ENCODE measurements around the gene CMSS1. TPM values are rescaled to one million over a fixed set of nuclear protein-coding genes. Genes with fewer than 3 reads are reported as not detected.

CMSS1 gene
- total RNA-seq, 1 experiment from 2014 or later: 59.1 TPM

- no peak for DNase-seq (ENCODE audit: low read depth)
Measured at GRCh38 chr3:100136921-100137320, 319.3 kb downstream of the CMSS1 start.

DNA sequence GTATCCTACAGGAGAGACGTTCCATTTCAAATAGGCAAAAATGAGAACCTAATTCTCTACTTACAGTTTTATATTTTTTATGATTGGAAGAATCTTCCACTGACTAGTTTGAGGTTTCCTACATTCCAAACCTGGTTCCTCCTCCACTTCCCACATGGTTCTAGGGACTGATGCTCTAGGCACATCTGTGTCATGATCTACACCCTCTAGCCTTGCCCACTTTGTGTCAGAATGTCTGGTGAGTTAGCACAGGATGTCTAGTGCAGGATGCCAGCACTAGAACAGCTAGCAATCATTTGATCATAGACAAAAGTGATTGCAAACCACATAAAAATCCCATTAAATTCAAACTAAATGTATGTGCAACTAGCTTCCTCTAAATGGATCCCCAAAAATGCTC lies 323.3 kb downstream of the CMSS1 start:
- no peak for DNase-seq (ENCODE audit: low read depth)

DNA sequence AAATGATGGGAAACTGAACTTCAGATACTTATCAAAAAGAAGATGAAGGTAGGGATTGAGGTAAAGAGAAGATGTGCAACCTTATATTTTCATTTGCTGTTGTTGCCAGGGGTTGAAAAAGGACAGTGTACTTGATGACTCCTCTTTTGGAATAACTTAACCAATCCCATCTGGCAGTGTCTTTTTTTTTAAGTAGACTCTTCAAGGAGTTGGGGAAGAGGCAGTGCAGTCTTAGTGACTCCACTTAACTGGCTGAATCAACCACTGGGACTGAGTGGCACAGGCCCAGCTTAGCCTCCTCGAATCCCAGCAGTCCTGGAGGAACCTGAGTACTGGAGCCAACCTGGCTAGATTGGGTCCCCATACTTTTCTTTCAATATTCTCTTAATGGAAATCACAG lies 323.9 kb downstream of the CMSS1 start:
- no peak for DNase-seq (ENCODE audit: low read depth)

DNA sequence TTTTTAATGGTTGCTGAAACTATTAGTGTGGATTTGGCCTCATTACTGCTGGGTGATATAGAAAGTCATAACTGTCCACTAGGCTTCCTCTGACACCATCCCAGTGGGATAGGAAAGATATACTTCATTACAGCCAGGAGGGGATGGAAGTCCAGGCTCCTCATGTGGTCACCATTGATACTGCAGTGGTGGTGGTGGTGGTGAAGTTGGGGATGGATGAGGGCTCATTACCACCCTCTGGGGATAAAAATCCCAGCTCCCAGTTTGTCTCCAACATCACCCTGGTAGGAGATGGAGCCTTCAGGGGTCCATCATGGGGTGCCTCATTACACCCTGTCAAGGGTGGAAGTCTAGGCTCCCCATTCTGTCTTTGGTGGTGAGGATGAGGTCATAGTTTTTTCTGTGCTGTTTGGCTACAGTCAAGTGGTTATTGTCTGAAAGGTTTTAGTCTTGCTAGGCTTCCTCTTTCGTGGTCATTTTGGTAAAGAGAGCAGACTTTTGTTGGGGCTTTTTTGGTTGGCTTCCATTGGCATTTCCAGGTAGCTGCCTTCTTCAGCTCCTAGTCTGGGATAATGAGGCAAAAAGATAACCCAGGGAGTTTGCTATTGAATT lies 326.7 kb downstream of the CMSS1 start:
- no peak for DNase-seq (ENCODE audit: low read depth)

- no peak for DNase-seq (ENCODE audit: low read depth)
Measured at GRCh38 chr3:100149130-100149529, 331.5 kb downstream of the CMSS1 start.

GRCh38 chr3:100149713-100150415 lies 332.2 kb downstream of the CMSS1 start:
- no peak for DNase-seq (ENCODE audit: low read depth)

- no peak for DNase-seq (ENCODE audit: low read depth)
Measured at GRCh38 chr3:100150473-100150872, 332.8 kb downstream of the CMSS1 start.

- DNase-seq (ENCODE audit: low read depth): no peak
Measured at GRCh38 chr3:100151024-100151707, 333.5 kb downstream of the CMSS1 start.

DNA sequence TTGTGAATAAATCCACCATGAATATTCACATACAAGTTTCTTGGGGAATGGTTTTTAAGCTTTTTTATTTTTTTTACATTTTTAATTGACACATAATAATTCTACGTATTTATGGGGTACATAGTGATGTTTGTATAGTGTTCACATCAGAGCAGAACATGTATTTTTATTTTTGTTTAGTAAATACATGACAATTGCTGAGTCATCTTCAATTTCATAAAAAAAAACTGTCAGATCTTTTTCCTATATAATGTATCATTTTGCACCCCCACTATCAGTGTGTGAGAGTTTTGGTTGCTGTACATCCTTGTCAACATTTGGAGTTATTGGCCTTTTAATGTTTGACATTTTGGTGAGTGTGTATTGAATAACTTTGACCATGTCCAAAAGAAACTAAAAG lies 336.5 kb downstream of the CMSS1 start:
- no peak for DNase-seq (ENCODE audit: low read depth)

DNA sequence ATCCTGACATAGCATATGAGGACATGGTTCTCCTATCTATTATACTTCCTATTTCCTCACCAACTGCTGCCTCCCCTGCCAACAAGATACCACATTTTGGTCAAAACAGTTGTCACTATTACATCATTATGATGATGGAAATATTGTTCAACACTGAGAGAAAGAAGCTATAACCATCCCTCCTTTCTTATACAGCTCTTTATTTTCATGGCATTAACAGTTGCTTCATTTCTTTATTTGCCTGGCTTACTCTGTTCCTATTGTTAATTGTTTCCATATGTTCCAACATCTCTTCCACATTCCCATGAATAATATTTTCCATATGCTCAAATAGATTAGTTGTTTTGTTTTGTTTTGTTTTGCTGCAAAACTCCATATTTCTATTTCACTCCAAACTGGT lies 337.5 kb downstream of the CMSS1 start:
- no peak for DNase-seq (ENCODE audit: low read depth)

DNA sequence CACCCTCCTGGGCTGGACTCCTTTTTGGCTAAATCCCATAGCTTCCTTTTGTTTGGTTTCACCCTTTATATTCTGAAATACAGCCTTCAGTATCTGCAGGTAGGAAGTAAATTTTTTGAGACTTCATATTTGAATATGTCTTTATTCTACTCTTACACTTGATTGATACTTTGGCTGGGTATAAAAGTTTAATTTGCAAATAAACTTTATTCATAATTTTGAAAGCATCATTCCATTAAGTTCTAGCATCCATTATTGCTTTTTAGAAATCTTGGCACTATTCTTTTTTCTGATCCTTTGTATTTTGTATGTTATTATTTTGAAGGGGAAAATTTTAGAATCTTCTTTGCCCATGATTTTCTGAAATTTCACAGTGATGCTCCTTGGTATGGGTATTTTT lies 337.9 kb downstream of the CMSS1 start:
- no peak for DNase-seq (ENCODE audit: low read depth)

GRCh38 chr3:100157685-100158084 lies 340.0 kb downstream of the CMSS1 start:
- no peak for DNase-seq (ENCODE audit: low read depth)

GRCh38 chr3:100158918-100159330 lies 341.3 kb downstream of the CMSS1 start:
- DNase-seq (ENCODE audit: low read depth): no peak

DNA sequence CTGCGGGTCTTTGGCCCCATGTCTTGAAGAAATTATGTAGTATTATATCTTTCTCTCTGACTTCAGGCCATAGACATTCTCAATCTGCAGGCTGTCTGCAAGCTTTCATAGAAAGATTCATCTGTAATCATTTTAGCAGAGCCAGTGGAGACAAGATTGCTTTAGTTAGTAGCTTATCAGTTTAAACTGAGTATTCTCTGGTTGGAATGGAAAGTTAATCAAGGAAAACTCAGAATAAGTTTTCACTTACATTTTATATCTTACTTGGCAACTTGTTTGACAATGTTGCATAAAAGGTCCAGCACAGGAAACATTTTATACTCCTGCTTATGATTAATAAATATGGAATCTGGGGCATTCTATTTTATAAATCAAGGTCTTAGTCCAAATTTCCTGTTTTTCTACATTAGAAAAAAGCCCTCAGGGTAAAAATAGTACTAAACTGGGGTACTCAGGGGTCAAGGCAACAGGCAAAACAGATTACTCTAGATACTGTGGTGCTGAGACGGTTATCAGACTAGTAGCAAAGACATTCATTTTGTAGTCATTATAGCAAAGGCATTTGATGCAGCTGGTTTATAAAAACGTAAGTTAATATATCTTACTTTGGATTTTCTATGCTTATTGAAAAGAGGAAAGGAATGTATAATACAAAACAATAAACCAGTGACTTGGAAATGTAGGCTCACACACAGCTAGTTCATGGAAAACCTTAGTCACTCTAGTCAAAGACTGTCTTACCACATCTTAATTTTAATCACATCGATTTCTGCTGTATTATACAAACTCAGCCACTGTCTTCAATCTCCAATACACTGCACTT lies 341.9 kb downstream of the CMSS1 start:
- DNase-seq (ENCODE audit: low read depth): peak; percentile 38

DNA sequence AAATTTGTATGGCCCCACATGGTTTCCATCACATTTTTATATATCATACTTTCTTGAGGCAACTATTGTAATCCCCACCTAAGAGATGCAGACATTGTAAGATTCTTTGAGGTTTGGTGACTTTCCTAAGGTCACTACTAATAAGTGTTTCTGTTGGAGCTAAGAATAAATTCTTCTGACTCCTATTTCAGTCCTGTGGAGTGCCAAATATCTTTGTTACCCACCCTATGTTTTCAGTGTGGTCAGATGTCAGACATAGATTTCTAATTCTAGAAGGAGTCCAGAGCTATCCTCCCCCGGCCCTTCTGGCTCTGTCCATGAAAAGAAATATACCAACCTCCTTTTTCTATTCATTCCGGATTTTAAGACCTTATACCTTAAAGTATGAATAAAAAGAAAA lies 342.9 kb downstream of the CMSS1 start:
- no peak for DNase-seq (ENCODE audit: low read depth)

- DNase-seq (ENCODE audit: low read depth): no peak
Measured at GRCh38 chr3:100163787-100164186, 346.1 kb downstream of the CMSS1 start.

GRCh38 chr3:100164743-100165142 lies 347.1 kb downstream of the CMSS1 start:
- no peak for DNase-seq (ENCODE audit: low read depth)

- no peak for DNase-seq (ENCODE audit: low read depth)
Measured at GRCh38 chr3:100165926-100166550, 348.4 kb downstream of the CMSS1 start.

GRCh38 chr3:100169201-100169920 lies 351.7 kb downstream of the CMSS1 start:
- no peak for DNase-seq (ENCODE audit: low read depth)

DNA sequence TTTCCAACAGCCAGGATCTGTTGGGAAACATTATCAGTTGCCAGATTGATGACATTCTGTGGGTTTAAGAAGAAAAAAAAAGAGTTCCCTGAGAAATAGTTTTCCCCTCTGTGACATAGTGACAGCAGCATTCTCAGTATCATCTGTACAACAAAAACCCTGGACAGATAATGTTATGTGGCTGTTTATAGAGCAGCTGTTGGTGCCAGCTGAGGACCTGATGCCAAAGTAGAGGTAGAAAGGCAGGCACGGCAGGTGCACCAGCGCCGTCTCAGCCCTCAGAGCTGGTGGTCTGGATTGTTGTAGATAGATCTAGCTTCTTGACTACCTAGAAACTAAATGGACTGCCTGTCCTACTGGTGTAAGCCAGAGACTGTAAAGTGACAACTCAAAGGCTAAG lies 352.8 kb downstream of the CMSS1 start:
- DNase-seq (ENCODE audit: low read depth): no peak
